Epithelial cell of prostate (primary cell): ENCODE measurements around the gene MXRA7.
"Not testable (repeated sequence)": the region's sequence is repeated elsewhere in the genome, so short reads cannot be mapped to it uniquely, and the experiment has no call there.

Source experiments
- DNase-seq: peaks from one replicate; pipeline ENCODE4 v3.0.0-alpha.2; 2011; ENCODE audit warnings: low read depth, low spot score
- H3K27ac ChIP-seq: fragments of 450-650 bp; 2 replicates; pipeline ENCODE4 v1.5.1; 2017; ENCODE audit warnings: mild to moderate bottlenecking

The MXRA7 gene

DNA sequence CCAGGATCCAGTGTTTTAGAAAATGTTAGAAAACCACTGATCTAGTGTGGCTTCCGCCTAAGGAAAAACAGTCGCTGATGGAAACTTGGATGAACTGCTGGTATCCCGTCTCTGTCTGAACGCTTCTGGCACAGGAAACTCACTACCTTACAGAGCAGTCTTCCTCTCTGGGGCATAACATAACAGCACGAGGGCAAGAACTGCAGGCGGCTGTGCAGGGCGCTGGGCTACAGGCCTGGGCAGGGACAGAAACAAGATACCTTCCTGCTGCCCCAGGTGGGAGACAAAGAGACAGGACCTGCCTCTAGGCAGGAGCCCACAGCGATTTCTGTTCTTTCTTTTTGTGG lies 10.5 kb downstream of the MXRA7 start:
- peak overlapping the region; percentile 75 for H3K27ac ChIP-seq
- no peak for DNase-seq

DNA sequence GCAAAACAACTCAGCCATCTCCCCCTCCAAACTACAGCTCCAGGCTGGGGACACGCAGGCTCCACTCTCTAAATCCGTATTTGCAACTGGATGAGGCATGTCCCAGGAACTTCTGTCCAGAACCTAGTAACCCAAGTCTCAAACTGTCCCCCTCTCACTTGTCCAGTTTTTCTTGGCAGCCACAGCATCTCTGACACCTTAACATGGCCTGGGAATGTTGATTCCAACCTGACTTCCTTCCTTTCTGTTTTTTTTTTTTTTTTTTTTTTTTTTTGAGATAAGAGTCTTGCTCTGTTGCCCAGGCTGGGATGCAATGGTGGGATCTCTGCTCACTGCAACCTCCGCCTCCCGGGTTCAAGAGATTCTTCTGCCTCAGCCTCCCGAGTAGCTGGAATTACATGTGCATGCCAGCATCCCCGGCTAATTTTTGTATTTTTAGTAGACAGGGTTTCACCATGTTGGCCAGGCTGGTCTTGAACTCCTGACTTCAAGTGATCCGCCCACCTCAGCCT lies 12.2 kb downstream of the MXRA7 start:
- H3K27ac ChIP-seq, DNase-seq: not testable (repeated sequence)

DNA sequence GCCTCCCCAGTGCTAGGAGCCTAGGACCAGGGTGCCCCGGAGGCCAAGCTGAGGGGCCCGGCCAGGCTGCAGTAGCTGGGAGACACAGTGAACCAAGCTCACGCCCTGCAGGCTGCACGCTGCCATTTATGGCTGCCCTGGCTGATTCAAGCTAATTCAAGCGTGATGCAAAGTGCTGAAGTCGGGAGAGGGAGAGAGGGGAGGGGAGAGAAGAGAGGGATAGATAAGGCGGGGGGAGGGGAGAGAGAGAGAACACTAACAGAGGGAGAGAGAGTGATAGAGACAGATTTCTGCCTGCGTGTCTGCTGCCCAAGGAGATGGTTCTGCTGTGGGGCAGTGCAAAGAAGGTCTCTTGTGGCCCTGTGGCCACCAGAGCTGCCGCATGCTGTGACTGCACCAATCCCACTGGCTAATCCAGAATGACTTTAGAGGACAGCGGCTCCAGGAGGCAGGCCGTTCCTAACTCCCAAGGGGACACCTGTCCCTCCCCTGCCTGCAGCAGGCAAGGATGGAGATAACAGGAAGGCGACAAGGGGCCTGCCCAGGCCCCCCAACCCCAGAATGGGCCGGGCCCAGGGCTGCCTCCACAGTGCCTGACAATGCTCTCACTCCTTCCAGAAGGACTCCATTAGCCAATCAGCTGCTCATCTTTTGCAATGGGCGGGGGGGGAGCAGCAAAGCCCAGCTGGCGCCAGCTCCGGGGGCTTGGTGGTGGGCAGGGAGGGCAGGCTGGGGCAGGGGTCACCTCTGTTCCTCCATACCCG lies 12.9 kb downstream of the MXRA7 start:
- H3K27ac ChIP-seq = no peak overlapping the region

DNA sequence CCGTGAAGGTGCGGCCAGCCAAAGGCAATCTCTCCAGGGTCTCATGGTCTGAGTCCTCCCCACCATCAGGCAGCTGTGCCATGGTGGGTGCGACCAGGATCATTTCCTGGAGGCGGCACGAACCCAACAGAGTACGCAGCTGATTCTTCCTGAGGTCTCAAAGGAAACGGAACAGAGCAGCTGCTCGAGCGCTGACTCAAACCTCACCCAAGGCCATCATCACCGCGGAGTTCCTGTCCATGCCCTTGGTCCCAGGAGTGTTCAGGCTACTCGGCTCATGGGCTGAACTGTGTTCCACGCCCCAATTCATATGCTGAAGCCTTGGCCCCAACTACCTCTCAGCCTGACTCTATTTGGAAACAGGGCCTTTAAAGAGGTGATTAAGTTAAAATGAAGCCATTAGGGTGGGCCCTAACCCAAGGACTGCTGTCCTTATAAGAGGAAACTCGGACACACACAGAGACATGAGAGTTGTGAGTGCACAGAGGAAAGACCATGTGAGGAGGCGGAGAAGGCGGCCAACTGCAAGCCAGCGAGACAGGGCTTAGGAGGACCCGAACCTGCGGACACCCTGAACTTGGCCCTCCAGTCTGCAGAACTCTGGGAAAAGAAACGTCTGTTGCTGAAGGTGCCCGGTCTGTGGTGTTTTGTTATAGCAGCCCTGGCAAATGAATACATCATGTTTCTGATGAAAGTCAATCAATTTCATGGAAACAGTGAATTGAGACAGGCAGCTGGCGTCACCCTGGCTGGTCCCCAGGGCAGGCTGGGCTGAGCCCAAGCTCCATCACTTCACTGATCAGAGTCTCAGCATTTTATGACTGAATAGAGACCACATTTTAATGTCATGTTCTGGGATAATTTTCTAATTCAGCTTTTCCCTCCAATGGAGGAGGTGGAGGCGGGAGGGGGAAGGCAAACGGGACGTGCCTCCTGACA lies 13.7 kb downstream of the MXRA7 start:
- no peak for DNase-seq
- H3K27ac ChIP-seq = no peak overlapping the region

More for the DNA sequence above, 12.9 kb downstream of the MXRA7 start:
- DNase-seq = no peak

DNA sequence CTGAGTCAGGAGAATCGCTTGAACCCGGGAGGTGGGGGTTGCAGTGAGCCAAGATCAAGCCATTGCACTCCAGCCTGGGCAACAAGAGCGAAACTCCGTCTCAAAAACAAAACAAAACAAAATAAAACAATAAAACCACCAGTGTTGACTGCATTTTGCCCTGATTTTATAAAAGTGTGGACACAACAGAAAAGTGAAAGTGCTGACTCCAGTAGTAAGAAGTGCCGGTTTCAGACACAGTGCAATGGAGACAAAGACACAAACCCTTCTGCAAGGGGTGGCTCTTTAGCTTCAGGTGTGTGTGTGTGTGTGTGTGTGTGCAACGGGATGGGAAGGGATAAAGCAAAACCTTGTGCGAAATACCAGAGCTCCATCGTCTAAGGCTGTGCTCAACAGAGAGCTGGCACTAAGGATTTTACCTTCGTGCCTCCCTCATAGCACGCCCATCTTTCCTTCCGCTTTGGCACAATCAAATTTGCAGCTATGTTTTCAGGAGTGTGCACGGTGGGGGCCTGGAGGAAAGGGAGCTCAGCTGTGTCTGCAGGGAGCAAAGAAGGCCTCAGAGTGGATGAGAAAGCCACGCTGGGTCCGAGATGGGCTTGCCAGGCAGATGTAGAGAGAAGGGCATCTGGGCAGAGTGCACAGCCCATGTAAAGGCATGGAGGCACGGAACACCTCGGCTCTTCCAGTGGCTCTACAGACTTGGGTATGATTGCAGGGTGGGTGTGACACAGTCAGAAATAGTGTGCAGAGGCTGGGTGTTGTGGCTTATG lies 15.5 kb downstream of the MXRA7 start:
- H3K27ac ChIP-seq = no peak overlapping the region
- DNase-seq = no peak

DNA sequence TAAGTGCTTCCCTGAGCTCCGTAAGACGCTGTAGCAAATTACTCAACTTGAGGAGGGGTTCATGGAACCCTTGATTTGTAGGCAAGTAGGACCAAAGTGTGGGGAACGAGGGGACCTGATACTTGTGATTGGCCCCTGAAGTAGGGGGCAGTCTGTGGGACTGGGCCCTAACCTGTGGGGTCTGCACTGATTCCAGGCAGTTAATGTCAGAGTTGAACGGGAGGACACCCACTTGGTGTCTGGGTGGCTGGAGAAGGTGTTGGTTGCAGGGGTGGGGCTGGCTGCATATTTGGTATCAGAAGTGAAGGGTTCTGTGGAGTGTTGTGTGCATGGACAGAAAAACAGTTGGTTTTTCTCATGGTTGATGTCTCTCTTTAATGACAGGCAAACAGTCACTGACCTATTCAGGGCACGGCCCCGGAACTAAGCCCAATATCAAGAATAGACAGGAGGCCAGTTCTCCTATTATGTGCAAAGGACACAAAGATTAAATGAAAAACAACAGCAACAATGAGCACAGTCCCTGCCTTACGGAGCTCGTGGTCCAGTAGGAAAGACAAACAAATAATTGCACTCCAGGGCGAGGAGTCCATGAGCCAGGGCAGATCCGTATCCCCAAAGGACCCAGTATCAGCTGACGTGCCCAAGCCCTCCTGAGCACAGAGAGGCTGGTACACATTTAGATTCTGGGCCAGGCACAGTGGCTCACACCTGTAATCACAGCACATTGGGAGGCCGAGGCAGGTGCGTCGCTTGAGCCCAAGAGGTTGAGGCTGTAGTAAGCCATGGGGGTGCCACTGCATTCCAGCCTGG lies 19.2 kb downstream of the MXRA7 start:
- no peak overlapping the region for H3K27ac ChIP-seq
- no peak for DNase-seq

DNA sequence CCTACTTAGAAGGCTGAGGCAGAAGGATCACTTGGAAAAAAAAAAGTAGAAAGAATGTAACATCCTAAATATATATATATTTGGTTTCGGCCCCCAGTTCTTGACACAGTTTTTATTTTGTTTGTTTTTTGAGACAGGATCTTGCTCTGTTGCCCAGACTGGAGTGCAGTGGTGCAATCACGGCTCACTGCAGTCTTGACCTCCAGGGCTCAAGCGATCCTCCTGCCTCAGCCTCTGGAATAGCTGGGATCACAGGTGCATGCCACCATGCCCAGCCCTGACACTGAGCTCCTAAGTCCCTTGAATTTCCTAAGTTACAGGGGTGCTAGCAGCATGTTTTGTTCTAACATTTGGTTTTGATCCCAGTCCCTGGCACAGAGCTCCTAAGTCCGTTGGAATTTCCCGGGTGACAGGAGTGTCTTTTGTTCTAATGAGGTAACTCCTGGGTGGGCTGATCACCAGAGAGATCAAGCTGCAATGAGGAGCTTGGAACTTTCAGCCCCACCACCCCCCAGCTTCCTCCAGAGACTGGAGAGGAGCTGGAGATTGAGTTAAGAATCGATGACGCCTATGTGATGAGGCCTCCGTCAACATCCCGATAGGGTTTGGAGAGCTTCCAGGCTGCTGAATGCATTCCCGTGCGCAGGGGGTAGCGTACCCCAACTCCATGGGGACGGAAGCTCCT lies 20.0 kb downstream of the MXRA7 start:
- DNase-seq = no peak
- no peak overlapping the region for H3K27ac ChIP-seq

DNA sequence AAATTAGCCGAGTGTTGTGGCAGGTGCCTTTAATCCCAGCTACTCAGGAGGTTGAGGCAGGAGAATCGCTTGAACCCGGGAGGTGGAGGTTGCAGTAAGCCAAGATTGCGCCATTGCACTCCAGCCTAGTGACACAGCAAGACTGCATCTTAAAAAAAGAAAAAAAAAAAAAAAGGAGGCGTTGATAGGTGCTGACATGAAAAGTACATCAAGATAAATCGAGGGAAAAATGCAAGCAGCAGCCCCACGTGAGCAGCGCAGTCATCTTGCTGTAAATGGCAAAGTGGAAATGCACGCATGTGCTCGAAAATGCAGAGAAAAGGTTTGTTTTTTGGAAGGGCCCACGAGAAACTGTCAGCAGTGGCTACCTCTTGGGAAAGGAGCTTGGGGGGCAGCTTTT lies 20.9 kb downstream of the MXRA7 start:
- no peak overlapping the region for H3K27ac ChIP-seq
- DNase-seq = no peak

DNA sequence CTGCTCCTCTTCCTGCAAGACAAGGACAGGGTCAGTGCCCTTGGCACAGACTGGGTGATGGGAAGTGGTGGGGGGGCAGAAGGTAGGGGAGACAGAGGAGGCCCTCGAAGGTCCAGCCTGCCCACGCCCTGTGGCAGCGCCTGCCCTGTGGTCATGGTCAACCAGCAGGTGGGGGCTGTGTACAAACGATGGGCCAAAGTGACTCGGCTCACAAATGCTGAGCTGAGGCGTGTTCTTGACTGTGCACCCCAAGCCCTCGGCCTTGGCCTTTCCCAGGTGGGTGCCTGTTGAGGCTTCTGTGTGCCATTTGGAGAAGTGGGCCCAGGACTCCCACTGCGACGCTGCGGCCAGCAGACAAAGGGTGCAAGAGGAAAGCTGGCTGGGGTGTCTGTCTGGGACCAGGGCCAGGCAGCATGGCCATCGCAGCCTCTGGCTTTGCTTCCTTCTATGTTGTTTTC lies 22.6 kb downstream of the MXRA7 start:
- peak overlapping the region; percentile 50 for H3K27ac ChIP-seq

DNA sequence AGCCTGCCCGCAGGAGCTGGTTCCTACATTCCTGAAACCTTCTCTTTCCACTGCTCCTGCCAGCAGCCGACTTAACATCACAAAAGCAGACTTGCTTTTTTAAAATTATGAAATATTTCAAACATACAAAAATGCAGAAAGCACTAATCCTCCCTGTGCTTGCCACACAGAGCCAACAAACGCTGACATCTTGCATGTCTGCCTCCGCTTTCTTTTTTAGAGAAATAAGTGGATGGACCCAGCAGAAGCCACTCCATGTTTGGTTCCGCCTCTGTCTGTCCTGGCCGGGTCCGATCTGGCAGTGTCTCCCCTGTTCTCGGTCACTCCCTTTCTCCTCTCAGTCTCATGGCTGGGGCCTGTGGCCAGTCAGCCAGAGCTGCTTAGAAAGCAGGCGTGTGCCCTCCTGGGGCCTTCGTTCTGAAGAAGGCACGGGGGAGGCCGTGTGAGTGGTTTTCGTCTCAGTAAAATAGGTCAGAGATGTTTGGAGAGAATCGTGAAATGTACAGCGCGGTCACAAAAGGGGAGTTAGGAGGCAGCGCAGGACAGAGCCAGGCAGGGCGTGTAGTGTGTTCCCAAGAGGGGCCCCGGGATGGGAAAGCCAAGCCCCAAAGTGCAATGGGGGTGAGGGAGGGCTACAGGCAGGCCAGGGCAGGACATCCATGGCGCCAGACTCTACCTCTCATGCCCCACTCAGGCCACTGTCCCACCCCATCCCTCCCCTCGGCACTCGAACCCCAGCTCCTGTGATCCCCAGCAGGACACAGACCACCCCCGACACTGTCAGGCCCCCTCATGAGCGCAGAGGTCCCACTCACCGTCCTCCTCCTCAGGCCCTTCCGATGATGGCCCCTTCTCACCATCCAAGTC lies 23.2 kb downstream of the MXRA7 start:
- no peak overlapping the region for H3K27ac ChIP-seq
- DNase-seq = no peak

More for the DNA sequence above, 22.6 kb downstream of the MXRA7 start:
- DNase-seq = no peak

DNA sequence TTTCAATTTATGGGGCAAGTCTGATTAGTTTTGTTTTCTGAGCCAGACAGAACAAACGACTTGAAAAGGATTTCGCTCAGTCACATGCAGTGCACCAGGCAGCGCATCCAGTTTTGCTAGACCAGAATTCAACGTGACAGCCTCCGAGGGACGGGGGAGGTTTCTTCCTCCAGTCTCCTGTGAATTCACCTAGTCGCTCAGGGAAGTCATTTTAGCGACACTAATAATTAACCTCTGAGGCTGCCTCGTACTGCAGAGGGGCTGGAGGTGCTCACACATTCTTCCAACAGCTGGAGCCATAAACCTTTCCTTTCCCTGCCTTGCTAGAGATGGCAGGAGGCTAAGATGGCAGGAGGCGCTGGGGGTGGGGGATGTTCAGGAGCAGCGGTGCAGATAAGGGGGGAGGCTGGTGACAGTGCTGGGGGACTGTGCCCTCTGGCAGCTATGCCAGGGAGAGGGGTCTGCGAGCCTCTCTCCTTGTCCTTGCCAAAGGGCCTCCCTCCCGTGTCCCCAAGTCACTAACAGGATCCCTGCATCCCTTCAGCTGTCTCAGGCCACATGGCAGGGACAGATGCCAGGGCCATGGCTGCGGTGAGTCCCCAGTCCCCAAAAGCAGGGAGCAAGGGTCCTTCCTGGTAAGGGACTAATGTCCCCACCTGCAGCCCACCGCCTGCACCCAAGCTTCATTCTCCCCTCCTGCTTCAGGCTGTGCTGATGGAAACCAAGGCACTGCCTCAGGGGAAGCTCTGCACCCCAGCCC lies 24.0 kb downstream of the MXRA7 start:
- no peak overlapping the region for H3K27ac ChIP-seq
- DNase-seq = no peak

DNA sequence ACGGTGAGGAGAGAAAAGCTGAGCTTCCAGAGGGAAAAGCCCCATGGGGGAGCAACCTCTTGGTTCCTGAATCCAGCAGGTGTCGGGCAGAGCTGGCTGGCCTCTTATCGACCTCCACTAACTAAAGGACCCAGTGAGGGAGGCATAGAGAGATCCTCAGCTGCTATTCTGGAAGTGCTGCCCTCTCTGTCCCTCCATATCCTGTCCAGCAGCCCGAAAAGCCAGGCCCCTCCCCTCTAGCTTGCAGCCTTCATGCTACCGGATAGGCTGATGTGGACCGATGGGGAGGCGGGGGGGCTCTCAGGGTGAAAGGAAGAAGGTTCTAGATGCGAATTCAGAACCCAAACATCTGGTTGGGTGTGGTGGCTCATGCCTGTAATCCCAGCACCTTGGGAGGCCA lies 24.9 kb downstream of the MXRA7 start:
- DNase-seq = no peak

DNA sequence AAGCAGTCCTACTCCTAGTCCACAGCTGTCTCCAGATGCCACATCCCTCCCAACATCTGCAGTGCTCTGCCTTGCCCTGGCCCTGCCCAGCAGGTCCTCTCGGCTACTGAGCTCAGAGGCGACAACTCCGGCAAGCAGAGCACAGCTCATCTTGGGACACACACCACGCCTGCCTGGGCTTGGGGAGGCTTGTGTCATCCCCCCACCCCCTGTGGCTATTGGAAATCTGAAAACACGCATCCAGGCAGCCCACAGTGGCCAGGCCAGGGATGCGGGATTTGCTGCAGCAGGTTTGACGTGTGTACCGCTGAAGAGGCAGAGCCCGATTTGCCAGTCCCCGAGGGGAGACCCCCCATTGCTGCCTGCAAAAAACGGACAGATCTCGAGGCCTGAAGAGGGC lies 25.4 kb downstream of the MXRA7 start:
- DNase-seq = no peak
- no peak overlapping the region for H3K27ac ChIP-seq

More for the DNA sequence above, 24.9 kb downstream of the MXRA7 start:
- no peak overlapping the region for H3K27ac ChIP-seq

DNA sequence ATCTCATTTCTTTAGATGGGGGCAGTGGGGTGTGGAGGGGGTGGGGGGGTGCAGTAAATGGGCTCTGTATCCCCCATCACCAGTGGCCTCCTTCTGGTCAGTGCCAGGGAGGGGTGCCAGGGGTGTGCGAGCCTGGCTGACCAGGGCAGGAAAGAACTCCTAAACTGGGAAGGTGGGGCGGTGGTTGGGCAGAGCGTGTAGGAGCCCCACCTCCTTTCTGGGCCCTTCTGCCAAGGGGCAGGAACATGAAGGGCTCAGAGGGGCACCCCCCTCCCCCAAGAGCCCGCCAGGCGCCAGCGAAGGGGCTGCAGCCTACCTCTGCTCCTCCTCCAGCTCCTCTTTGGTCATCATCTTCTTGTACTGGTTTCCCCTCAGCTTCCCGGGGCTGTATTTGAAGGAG lies 26.0 kb downstream of the MXRA7 start:
- H3K27ac ChIP-seq = no peak overlapping the region
- no peak for DNase-seq

DNA sequence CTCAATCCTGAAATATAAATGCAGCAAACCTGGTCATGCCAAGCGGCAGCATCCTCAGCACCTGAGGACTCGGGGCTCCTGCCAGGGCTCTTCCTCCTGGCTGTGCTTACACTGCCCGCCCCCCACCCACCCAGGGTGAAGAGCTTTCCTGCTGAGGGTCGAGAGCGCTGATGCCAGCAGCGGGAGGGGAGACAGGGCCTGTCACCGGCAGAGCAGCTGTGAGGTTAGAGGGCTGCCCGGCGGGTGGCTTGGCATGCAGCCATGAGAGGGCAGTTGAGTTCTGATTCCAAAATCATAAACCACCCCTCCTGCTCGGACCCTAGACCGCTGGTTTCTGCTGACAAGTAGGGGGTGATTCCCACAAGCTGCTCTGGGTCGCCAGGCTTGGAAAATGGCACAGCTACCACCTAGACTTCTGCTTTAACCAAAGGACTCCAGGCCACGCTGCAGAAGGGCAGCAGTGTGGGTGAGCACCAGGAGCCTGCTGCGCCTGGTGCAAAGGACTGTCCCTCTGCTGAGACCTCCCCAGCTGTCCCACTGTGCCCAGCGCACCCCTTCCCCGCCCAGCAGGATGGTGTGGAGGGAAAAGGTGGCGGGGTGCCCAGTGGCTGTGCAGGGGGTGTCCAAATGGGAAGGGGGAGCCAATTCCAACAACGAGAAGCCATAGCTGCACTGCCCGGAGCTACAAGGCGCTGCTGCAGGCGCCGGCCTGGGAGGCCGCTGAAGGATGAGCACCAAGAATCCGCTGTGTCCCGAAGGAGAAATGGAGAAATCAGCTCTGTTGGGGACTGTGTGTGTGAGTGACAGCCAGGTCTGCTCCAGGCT lies 26.6 kb downstream of the MXRA7 start:
- no peak overlapping the region for H3K27ac ChIP-seq
- DNase-seq = no peak

DNA sequence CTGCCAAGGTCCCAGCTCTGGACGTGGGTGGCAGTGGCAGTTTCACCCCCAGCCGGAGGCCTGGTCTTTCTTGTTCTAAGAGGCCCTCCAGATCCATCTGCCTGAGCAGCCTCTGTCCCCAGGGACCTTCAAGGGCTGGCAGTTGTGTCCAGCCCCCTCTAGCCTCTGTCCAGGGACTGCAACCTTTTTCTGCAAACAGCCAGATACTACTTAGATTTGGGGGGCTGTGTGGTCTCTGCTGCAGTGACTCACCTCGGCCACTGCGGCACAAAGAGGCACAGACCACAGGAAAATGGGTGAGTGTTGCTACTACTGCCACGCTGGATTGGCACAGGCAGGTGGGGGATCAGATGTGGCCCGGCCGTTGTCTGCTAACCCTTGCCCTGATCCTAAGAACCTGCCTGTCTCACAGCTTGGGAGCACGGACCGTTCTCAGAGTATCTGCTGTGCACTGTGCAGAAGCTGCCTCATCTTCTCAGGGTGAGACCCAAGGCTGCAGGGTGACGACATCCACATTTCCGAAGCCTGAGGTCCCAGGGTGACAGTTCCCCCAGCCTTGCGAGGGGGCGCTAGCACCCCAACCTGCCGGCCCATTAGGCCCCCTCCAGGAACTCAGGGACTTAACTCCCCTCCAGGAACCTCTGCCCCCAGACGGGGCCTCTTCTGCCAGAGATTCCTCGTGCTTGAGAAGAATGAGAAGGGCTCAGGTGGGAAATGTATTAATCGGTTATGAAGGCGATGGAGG lies 27.6 kb downstream of the MXRA7 start:
- DNase-seq = no peak
- no peak overlapping the region for H3K27ac ChIP-seq
